A549 (cell line): ENCODE data around the gene GBE1. TPM values are rescaled to one million over a fixed set of nuclear protein-coding genes. Genes with fewer than 3 reads are reported as not detected.

Experiments used
- ATAC-seq, 2 experiments: fragments of 200-7000 bp in 1 of 2; fragments of >200 bp in 1 of 2; cut with Nextera tagmentation in 1 of 2; cut with Tn5 transposase in 1 of 2; 3 replicates each; pipeline versions ENCODE4 v1.8.0 to v1.9.1; 2018 to 2020; ENCODE audit warnings: mild to moderate bottlenecking in 1 of 2, moderate library complexity in 1 of 2
- CTCF ChIA-PET: fragments of 300-600 bp; sonication (Branson Sonifier 250); formaldehyde crosslinking; extraction: SDS; loops from one replicate; lab custom pipeline; 2021; ENCODE audit warnings: antibody characterized with exemption, inconsistent platforms; lab: Yijun Ruan, JAX
- POLR2A ChIA-PET: fragments of 350-600 bp; formaldehyde crosslinking; extraction: SDS; loops from one replicate; lab custom pipeline; 2021; ENCODE audit warnings: antibody characterized with exemption, inconsistent platforms; lab: Yijun Ruan, JAX
- DNase-seq, 2 experiments: peaks; one replicate each; pipeline versions ENCODE4 v3.0.0 to v3.0.0-alpha.2; 2011 to 2016; ENCODE audit warnings: low read depth in 1 of 2, low spot score in 1 of 2
- FAIRE-seq: peaks from 2 replicates; lab custom pipeline; 2011; peaks lifted over from hg19 to GRCh38; lab: Jason Lieb, UNC
- H3K27ac ChIP-seq, 2 experiments: fragments of >200 bp; sonication (Bioruptor Twin); formaldehyde crosslinking; 3 replicates each; pipeline ENCODE4 v1.5.1; 2016 to 2017
- H3K4me1 ChIP-seq: fragments of >200 bp; sonication (Bioruptor Twin); formaldehyde crosslinking; 3 replicates; pipeline ENCODE4 v1.6.1; 2016
- H3K4me2 ChIP-seq: fragments of >200 bp; sonication (Bioruptor Twin); formaldehyde crosslinking; 3 replicates; pipeline ENCODE4 v1.6.1; 2016
- H3K4me3 ChIP-seq: fragments of >200 bp; sonication (Bioruptor Twin); formaldehyde crosslinking; 3 replicates; pipeline ENCODE4 v1.5.1; 2016
- H3K9me3 ChIP-seq: fragments of >200 bp; sonication (Bioruptor Twin); formaldehyde crosslinking; 3 replicates; pipeline ENCODE4 v1.6.1; 2016
- ATOH8 ChIP-seq: fragments of 250-450 bp; sonication (Bioruptor Pico); IDR thresholded peaks from 2 replicates; pipeline ENCODE4 v1.5.0; 2020; ENCODE audit warnings: low read depth, mild to moderate bottlenecking, moderate library complexity
- CEBPB ChIP-seq, 2 experiments: fragments of >200 bp in 1 of 2; sonication (Bioruptor Twin) in 1 of 2; formaldehyde crosslinking in 1 of 2; IDR thresholded peaks; 2 replicates each; pipeline ENCODE4 v1.6.1; 2012 to 2016
- CHD4 ChIP-seq: fragments of 200-600 bp; sonication (generic); IDR thresholded peaks from 2 replicates; pipeline ENCODE4 v1.6.1; 2016; ENCODE audit warnings: antibody characterized with exemption, mild to moderate bottlenecking, borderline replicate concordance
- EP300 ChIP-seq, 2 experiments: fragments of >200 bp; sonication (Bioruptor Twin); formaldehyde crosslinking; IDR thresholded peaks; 2 replicates in 1 of 2; 3 replicates in 1 of 2; pipeline ENCODE4 v1.6.1; 2016 to 2017
- FOSL2 ChIP-seq, 2 experiments: fragments of 450-650 bp in 1 of 2; fragments of >200 bp in 1 of 2; sonication (Bioruptor Twin) in 1 of 2; formaldehyde crosslinking; IDR thresholded peaks; 2 replicates each; pipeline versions ENCODE4 v1.5.0 to v1.6.1; 2016 to 2020; ENCODE audit warnings: mild to moderate bottlenecking in 1 of 2, moderate library complexity in 1 of 2
- GATA3 ChIP-seq: IDR thresholded peaks from 2 replicates; pipeline ENCODE4 v1.6.1; 2012; ENCODE audit warnings: borderline replicate concordance
- HOXB13 ChIP-seq: fragments of 250-450 bp; sonication (Bioruptor Pico); IDR thresholded peaks from 2 replicates; pipeline ENCODE4 v1.5.0; 2020; ENCODE audit warnings: low read depth, mild to moderate bottlenecking, moderate library complexity
- JUN ChIP-seq, 2 experiments: fragments of >200 bp; sonication (Bioruptor Twin); formaldehyde crosslinking; IDR thresholded peaks; 2 replicates in 1 of 2; 3 replicates in 1 of 2; pipeline ENCODE4 v1.6.1; 2016 to 2017
- JUNB ChIP-seq: fragments of >200 bp; sonication (Bioruptor Twin); formaldehyde crosslinking; IDR thresholded peaks from 2 replicates; pipeline ENCODE4 v1.6.1; 2016
- KDM1A ChIP-seq: fragments of 200-600 bp; sonication (generic); IDR thresholded peaks from 2 replicates; pipeline ENCODE4 v1.6.1; 2016; ENCODE audit warnings: low read depth, mild to moderate bottlenecking
- MAZ ChIP-seq: fragments of 150-350 bp; IDR thresholded peaks from 2 replicates; pipeline ENCODE4 v1.6.1; 2014; ENCODE audit warnings: antibody characterized with exemption, low read depth, low read length, borderline replicate concordance
- MYC ChIP-seq: IDR thresholded peaks from 2 replicates; pipeline ENCODE4 v1.6.1; 2012; ENCODE audit warnings: mild to moderate bottlenecking, inconsistent platforms, low read length, improper control_type of control experiment, borderline replicate concordance
- NPAS2 ChIP-seq: fragments of 250-450 bp; sonication (Bioruptor Pico); IDR thresholded peaks from 2 replicates; pipeline ENCODE4 v1.8.0; 2022; ENCODE audit warnings: mild to moderate bottlenecking, moderate library complexity, borderline replicate concordance
- NR3C1 ChIP-seq: fragments of >200 bp; sonication (Bioruptor Twin); formaldehyde crosslinking; IDR thresholded peaks from 3 replicates; pipeline ENCODE4 v1.6.1; 2017
- PHF8 ChIP-seq: fragments of 200-600 bp; sonication (generic); IDR thresholded peaks from 2 replicates; pipeline ENCODE4 v1.6.1; 2016; ENCODE audit warnings: low read depth, mild to moderate bottlenecking, antibody characterized with exemption, moderate library complexity, borderline replicate concordance
- RAD21 ChIP-seq, 2 experiments: fragments of >200 bp in 1 of 2; sonication (Bioruptor Twin) in 1 of 2; formaldehyde crosslinking in 1 of 2; IDR thresholded peaks in 1 of 2; conservative IDR thresholded peaks in 1 of 2; 2 replicates in 1 of 2; 3 replicates in 1 of 2; pipeline ENCODE4 v1.6.1; 2012 to 2018; ENCODE audit warnings: inconsistent platforms in 1 of 2
- RARB ChIP-seq: fragments of 250-450 bp; sonication (Bioruptor Pico); IDR thresholded peaks from 2 replicates; pipeline ENCODE4 v1.8.0; 2021; ENCODE audit warnings: mild to moderate bottlenecking, moderate library complexity
- RNF2 ChIP-seq: fragments of 200-600 bp; sonication (generic); IDR thresholded peaks from 2 replicates; pipeline ENCODE4 v1.6.1; 2016; ENCODE audit warnings: low read depth, mild to moderate bottlenecking, antibody characterized with exemption, moderate library complexity, borderline replicate concordance
- TFCP2L1 ChIP-seq: fragments of 250-450 bp; sonication (Bioruptor Pico); IDR thresholded peaks from 2 replicates; pipeline ENCODE4 v1.5.0; 2021; ENCODE audit warnings: mild to moderate bottlenecking
- USF2 ChIP-seq: fragments of 450-650 bp; IDR thresholded peaks from 2 replicates; pipeline ENCODE4 v1.6.1; 2014; ENCODE audit warnings: antibody characterized with exemption
- ZC3H11A ChIP-seq: fragments of 450-650 bp; IDR thresholded peaks from 2 replicates; pipeline ENCODE4 v1.6.1; 2014; ENCODE audit warnings: antibody characterized with exemption, mild to moderate bottlenecking
- ZFP36 ChIP-seq: fragments of 450-650 bp; IDR thresholded peaks from 2 replicates; pipeline ENCODE4 v1.6.1; 2014; ENCODE audit warnings: borderline replicate concordance; ENCODE audit not compliant: partially characterized antibody
- ZSCAN20 ChIP-seq: fragments of 250-450 bp; sonication (Bioruptor Pico); IDR thresholded peaks from 2 replicates; pipeline ENCODE4 v1.8.0; 2022; ENCODE audit warnings: mild to moderate bottlenecking, moderate library complexity
- WGBS: methylation state at CpG from one replicate; pipeline ENCODE4 v1.1.6; 2017; ENCODE audit errors: missing lambda C conversion rate; 5-methylcytosine and 5-hydroxymethylcytosine counted together
- polyA plus RNA-seq, 4 experiments: library from polyadenylated mRNA; depleted of rRNA in 3 of 4; stranded (reverse); fragments of >200 nt; fragmentation: RNase III in 1 of 4; extraction: RNeasy Plus Mini Kit Qiagen cat#74134 plus additional on column Dnase treatment in 1 of 4; gene quantifications; 2 replicates in 3 of 4; 3 replicates in 1 of 4; pipeline ENCODE4 v1.2.3, GENCODE V29; 2011 to 2017

The GBE1 gene
- polyA plus RNA-seq, 2 of the 4 experiments (the other 2 are of a cell fraction), result 39.5 to 55.0 TPM

- POLR2A ChIA-PET, result interaction anchor here (0.8 to 1.6 kb wide), 2 partner anchors 27 to 45 kb away, joined by 3 to 5 read pairs; partner anchors contain the start of gene GBE1
- Histone ChIP-seq H3K4me1 (peaks cover 28% of the 10 kb centered on the region), H3K4me2 (peak overlapping the region; percentile 77), H3K9me3 (no peaks in the 10 kb centered on the region), H3K4me3 (peak overlapping the region; percentile 1; the same call in 1 of the 3 replicates), H3K27ac (peak overlapping the region; percentile 57 to 84)
- DNase-seq (peak in 1 of 2 experiments; percentile 73), ATAC-seq (peak; percentile 94 to 95), FAIRE-seq (peak; percentile 68)
- WGBS, result 9% methylated on average over 3 of the region's 3 CpGs
- CTCF ChIA-PET, result no interaction called here
- TF ChIP-seq JUNB (peak; percentile 14; the same call in 1 of the 2 replicates), USF2 (no peak), RAD21 (conservative IDR thresholded peaks at IDR 0.05 in 1 of 2, IDR thresholded peaks at IDR 0.05 in 1 of 2) (peak in 1 of 2 experiments; percentile 40; a peak in 3 of 5 replicates), CEBPB (IDR thresholded peaks at IDR 0.05) (peak; percentile 78 to 89; a peak in 3 of 4 replicates), EP300 (IDR thresholded peaks at IDR 0.05) (peak; percentile 17 to 56; a peak in 1 of 5 replicates), JUN (IDR thresholded peaks at IDR 0.05) (peak; percentile 64; a peak in 2 of 5 replicates), NPAS2 (no peak), ATOH8 (CRISPR knock-in tag) (no peak), TFCP2L1 (CRISPR knock-in tag) (no peak)
These were observed 44.5 kb downstream of the GBE1 start for GRCh38 chr3:81716870-81717509.

GRCh38 chr3:81713031-81713430 lies 48.4 kb downstream of the GBE1 start:
- TF ChIP-seq JUN (IDR thresholded peaks at IDR 0.05), result no peak
- no peak for TF ChIP-seq KDM1A
- no peak for TF ChIP-seq PHF8
- no peak for TF ChIP-seq MAZ
- TF ChIP-seq NR3C1, result no peak
- no peak for TF ChIP-seq CEBPB (IDR thresholded peaks at IDR 0.05)
- no peak for TF ChIP-seq CHD4
- no peak for TF ChIP-seq RARB (CRISPR knock-in tag)
- TF ChIP-seq NPAS2, result no peak
- no peak for TF ChIP-seq EP300 (IDR thresholded peaks at IDR 0.05)
- no peak for TF ChIP-seq GATA3
- no peak for TF ChIP-seq ATOH8 (CRISPR knock-in tag)
- no peak for TF ChIP-seq MYC
- POLR2A ChIA-PET, result no interaction called here
- ATAC-seq, result no peak
- CTCF ChIA-PET, result no interaction called here
- no peak overlapping the region for H3K4me2 ChIP-seq
- no peak overlapping the region for H3K4me3 ChIP-seq
- FAIRE-seq, result no peak
- DNase-seq, result no peak
- H3K27ac ChIP-seq, result no peak overlapping the region
- 94% methylated on average over 4 of the region's 4 CpGs for WGBS
- no peaks in the 10 kb centered on the region for H3K9me3 ChIP-seq
- H3K4me1 ChIP-seq, result peaks cover 28% of the 10 kb centered on the region

GRCh38 chr3:81709606-81710005 lies 51.8 kb downstream of the GBE1 start:
- 31% methylated on average over 2 of the region's 2 CpGs for WGBS
- no peak for FAIRE-seq
- 0 out of 3 replicates have a peak, but pooled peaks cover 5% of the 10 kb centered on the region for H3K4me1 ChIP-seq
- no peak for DNase-seq
- peak overlapping the region; percentile 3; the same call in 1 of the 3 replicates for H3K4me2 ChIP-seq
- ChIA-PET CTCF (no interaction called here), POLR2A (no interaction called here)
- no peaks in the 10 kb centered on the region for H3K9me3 ChIP-seq
- ATAC-seq, result no peak
- H3K27ac ChIP-seq, result no peak overlapping the region
- H3K4me3 ChIP-seq, result no peak overlapping the region
- TF ChIP-seq JUN (IDR thresholded peaks at IDR 0.05) (no peak), RNF2 (no peak), FOSL2 (IDR thresholded peaks at IDR 0.05) (no peak), FOSL2 (CRISPR knock-in tag; IDR thresholded peaks at IDR 0.05) (no peak), HOXB13 (CRISPR knock-in tag) (no peak), ZSCAN20 (CRISPR knock-in tag) (no peak), CEBPB (IDR thresholded peaks at IDR 0.05) (no peak), ZFP36 (no peak), ZC3H11A (no peak), RAD21 (conservative IDR thresholded peaks at IDR 0.05 in 1 of 2, IDR thresholded peaks at IDR 0.05 in 1 of 2) (no peak), PHF8 (no peak)
